K562 (cell line): ENCODE measurements around the gene HDAC9.

Experiments
- ATF3 ChIP-seq, 2 experiments: fragments of 450-650 bp in 1 of 2; sonication (generic) in 1 of 2; formaldehyde crosslinking in 1 of 2; IDR thresholded peaks in 1 of 2; conservative IDR thresholded peaks in 1 of 2; 2 replicates each; pipeline versions ENCODE4 v1.6.1 to v1.8.1; 2016 to 2023; ENCODE audit warnings: mild to moderate bottlenecking in 2 of 2, moderate library complexity in 2 of 2, inconsistent platforms in 1 of 2, missing genetic modification reagents in 1 of 2
- CTBP1 ChIP-seq: fragments of 450-650 bp; IDR thresholded peaks from 2 replicates; pipeline ENCODE4 v1.6.1; 2016; ENCODE audit warnings: borderline replicate concordance
- CTCF ChIP-seq, 3 experiments: IDR thresholded peaks in 2 of 3; conservative IDR thresholded peaks in 1 of 3; 2 replicates each; pipeline ENCODE4 v1.5.1; 2011 to 2012; ENCODE audit warnings: low read length in 3 of 3, mild to moderate bottlenecking in 3 of 3, control low read depth in 2 of 3, improper control_type of control experiment in 1 of 3, inconsistent platforms in 1 of 3, low read depth in 1 of 3, mixed read lengths in 1 of 3, moderate library complexity in 1 of 3; ENCODE audit not compliant: insufficient read depth in 2 of 3
- EP300 ChIP-seq: IDR thresholded peaks from 2 replicates; pipeline ENCODE4 v1.6.1; 2012; ENCODE audit warnings: low read length, improper control_type of control experiment
- FOXP4 ChIP-seq: sonication (generic); formaldehyde crosslinking; IDR thresholded peaks from 2 replicates; pipeline ENCODE4 v1.8.0; 2022; ENCODE audit warnings: mild to moderate bottlenecking, missing genetic modification reagents, borderline replicate concordance
- HBP1 ChIP-seq: fragments of 450-650 bp; formaldehyde crosslinking; IDR thresholded peaks from 2 replicates; pipeline ENCODE4 v1.4.0; 2022; ENCODE audit warnings: missing genetic modification characterization
- POLR2AphosphoS5 ChIP-seq: IDR thresholded peaks from 2 replicates; pipeline ENCODE4 v1.6.1; 2011; ENCODE audit warnings: mild to moderate bottlenecking, low read depth, low read length, moderate library complexity; ENCODE audit not compliant: control insufficient read depth, insufficient read depth
- REST ChIP-seq, 2 experiments: fragments of 450-650 bp; formaldehyde crosslinking in 1 of 2; IDR thresholded peaks; 2 replicates each; pipeline versions ENCODE4 v1.4.0 to v1.6.1; 2014 to 2020; ENCODE audit warnings: mild to moderate bottlenecking in 2 of 2, borderline replicate concordance in 1 of 2, low read depth in 1 of 2
- SMC3 ChIP-seq: conservative IDR thresholded peaks from 2 replicates; pipeline ENCODE4 v1.6.1; 2011; ENCODE audit warnings: low read depth, low read length, improper control_type of control experiment; ENCODE audit not compliant: insufficient read depth
- ZC3H4 ChIP-seq: sonication (generic); formaldehyde crosslinking; IDR thresholded peaks from 2 replicates; pipeline ENCODE4 v1.9.0; 2021; ENCODE audit warnings: missing genetic modification reagents, borderline replicate concordance
- ZNF23 ChIP-seq: fragments of 250-450 bp; sonication (Bioruptor Pico); IDR thresholded peaks from 2 replicates; pipeline ENCODE4 v1.4.0; 2020; ENCODE audit warnings: mild to moderate bottlenecking
- ZNF586 ChIP-seq: fragments of 450-650 bp; formaldehyde crosslinking; conservative IDR thresholded peaks from 2 replicates; pipeline ENCODE4 v1.4.0; 2020; ENCODE audit warnings: mild to moderate bottlenecking, moderate library complexity

- no peak for TF ChIP-seq REST (IDR thresholded peaks at IDR 0.05; ENCODE audit: borderline replicate concordance)
- no peak for TF ChIP-seq REST (CRISPR knock-in tag; IDR thresholded peaks at IDR 0.05; ENCODE audit: low read depth)
- TF ChIP-seq ATF3 (IDR thresholded peaks at IDR 0.05), result no peak
- no peak for TF ChIP-seq ATF3 (CRISPR knock-in tag; conservative IDR thresholded peaks at IDR 0.05)
- no peak for TF ChIP-seq CTCF (IDR thresholded peaks at IDR 0.05 in 2 of 3, conservative IDR thresholded peaks at IDR 0.05 in 1 of 3; ENCODE audit: insufficient read depth in 2 of 3, low read depth in 1 of 3, low read length in 3 of 3)
- TF ChIP-seq FOXP4 (CRISPR knock-in tag), result no peak
- no peak for TF ChIP-seq ZNF586
- no peak for TF ChIP-seq ZC3H4
- no peak for TF ChIP-seq POLR2AphosphoS5
- no peak for TF ChIP-seq CTBP1
- no peak for TF ChIP-seq SMC3
- TF ChIP-seq HBP1 (CRISPR knock-in tag), result no peak
- TF ChIP-seq EP300, result no peak
- no peak for TF ChIP-seq ZNF23
These were observed 300.7 kb downstream of the HDAC9 start for GRCh38 chr7:18796216-18796615.
